H4 (cell line): ENCODE data around the gene ABCA3. TPM values are rescaled to one million over a fixed set of nuclear protein-coding genes. Genes with fewer than 3 reads are reported as not detected.
A peak's percentile ranks its signal among the peaks of the same experiment; 100 is the strongest.

Experiments used
- DNase-seq: peaks from one replicate; pipeline ENCODE4 v3.0.0-alpha.2; 2015; ENCODE audit warnings: low spot score
- total RNA-seq: library from RNA; depleted of rRNA; stranded (reverse); fragments of >200 nt; shearing (Covaris generic); gene quantifications from 2 replicates; pipeline ENCODE4 v1.2.3, GENCODE V29; 2014

The ABCA3 gene
- total RNA-seq, 1 experiment from 2014 or later = 0.25 TPM

DNA sequence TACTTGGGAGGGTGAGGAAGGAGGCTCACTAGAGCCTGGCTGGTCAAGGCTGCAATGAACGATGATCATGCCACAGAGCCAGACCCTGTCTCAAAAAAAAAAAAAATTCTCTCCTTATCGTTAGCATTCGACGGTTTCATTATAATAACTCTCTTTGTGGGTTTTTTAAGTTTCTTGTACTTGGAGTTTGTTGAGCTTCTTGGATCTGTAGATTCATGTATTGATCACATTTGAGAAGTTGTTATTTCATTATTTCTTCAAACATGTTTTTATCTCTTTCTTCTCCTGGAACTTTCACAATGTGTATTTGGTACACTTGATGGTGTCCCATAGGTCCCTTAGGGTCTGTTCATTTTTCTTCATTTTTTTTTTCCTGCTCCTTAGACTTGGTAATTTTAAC, 16.8 kb upstream of the ABCA3 start:
- no peak for DNase-seq

DNA sequence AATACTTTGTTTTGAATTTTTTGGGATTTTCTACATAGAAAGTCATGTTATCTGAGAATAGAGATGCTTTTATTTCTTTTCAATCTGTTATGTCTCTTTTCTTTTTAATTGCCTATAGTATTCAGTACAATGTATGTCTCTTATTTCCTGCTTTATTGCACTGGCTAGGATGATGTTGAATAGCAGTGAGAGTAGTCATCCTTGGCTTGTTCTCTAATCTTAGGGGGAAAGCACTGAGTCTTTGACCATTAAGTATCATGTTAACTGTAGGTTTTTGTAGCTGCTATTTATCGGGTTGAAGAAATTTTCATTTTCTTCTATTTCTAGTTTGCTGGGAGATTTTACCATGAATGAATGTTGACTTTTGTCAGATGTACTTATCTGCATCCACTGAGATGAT, 10.0 kb upstream of the ABCA3 start:
- DNase-seq = no peak

DNA sequence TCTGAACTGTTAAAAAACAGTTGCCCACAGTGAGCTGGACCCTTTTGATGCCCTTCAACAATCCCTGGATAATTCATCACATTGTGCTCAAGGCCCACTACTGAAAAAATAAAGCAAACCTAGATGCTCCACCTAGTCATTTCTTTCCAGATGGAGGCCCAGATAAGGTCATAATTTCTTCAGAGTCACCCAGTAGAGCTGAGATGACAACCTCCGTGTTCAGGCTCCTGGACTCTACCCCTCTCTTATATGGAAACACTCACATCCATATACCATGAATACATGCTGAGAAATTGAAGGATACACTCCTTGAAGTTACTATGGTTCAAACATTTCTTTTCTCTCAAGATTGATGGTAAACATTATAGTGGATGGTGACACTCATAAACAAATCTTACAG, 2.7 kb upstream of the ABCA3 start:
- DNase-seq = no peak

DNA sequence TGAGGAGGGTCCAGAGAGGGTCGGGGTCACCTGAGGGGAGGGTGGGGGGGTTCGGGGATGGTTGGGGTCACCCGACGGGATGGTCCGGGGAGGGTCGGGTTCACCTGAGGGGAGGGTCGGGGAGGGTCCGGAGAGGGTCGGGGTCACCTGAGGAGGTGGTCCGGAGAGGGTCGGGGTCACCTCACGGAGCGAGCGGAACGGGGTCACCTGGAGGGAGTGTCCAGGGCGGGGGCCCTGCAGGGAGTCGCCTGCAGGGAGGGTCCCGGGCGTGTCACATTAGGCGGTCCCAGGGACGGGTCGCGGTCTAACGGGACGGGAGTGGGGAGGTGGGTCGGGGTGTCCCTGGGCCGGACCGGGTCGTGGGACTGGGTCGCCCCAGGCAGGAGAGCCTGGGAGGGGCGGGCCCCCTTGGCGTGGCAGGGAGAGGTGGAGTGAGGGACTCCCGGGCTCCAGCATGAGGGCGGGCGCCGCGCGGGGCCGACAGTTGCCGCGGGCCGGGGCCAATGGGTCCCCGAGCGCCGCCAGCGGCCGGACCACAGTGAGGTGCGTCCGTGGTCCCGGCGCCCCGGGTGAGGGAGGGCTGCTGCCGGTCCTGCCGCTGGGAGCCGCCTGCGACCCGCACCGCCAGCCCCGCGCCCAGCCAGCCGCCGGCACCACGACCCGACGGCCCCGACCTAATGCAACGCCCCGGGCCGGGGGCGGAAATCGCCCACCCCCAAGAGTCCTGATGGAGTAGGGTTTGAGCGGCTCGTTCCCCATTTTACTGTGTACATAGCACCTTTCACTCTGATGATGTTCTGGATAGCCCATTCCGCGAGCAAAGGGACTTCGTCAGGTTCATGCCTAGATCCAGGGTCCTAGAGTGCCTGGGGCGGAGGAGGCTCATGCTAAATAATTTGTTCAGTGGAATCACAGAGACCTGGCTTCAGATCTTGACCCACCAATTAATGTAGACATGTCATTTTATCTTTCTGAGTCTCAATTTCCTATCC, 1.2 kb upstream of the ABCA3 start:
- no peak for DNase-seq

DNA sequence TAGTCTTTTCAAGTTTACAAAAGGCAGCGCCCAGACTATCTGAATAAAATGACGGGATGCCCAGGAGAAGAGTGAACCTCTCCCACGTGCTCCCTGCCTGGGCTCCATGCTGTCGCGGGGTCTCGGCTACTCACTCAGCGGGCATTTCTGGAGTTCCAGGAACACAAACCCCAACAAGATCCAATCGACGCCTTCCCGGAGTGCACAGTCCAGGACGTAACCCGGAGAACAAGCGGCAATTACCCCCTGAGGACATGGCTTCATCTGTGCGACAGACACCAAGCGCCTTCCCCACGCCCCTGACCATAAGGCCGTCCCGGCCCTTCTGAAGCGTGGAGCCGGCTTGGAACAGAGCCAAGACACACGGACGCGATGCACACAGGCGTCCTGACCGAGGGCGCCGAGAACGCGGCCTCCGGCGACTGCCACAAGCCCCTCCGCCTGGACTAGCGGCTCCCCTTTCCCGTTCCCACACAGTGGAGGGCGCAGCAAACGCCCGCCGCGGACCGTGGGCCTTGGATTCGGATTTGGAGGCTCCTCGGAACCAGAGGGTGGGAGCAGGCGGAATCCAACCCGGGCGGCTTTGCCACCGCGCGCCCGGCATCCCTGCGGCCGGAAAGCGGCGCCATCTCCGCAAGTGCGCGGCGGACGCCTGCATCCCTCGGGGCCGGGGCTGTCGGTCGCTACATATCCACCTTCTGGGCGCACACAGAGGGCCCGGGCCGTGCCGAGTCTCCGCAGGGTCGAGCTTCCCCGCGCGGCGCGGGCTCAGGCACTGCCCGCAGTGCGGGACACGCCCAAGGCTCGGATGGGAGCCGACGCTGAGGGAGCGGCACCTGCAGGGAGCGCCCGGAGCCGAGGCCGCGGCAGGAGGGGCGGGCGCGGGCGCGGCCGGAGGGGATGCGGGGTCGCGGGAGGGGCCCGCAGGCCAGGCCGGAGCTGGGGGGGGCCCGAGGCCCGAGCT, 725 bp downstream of the ABCA3 start:
- no peak for DNase-seq

DNA sequence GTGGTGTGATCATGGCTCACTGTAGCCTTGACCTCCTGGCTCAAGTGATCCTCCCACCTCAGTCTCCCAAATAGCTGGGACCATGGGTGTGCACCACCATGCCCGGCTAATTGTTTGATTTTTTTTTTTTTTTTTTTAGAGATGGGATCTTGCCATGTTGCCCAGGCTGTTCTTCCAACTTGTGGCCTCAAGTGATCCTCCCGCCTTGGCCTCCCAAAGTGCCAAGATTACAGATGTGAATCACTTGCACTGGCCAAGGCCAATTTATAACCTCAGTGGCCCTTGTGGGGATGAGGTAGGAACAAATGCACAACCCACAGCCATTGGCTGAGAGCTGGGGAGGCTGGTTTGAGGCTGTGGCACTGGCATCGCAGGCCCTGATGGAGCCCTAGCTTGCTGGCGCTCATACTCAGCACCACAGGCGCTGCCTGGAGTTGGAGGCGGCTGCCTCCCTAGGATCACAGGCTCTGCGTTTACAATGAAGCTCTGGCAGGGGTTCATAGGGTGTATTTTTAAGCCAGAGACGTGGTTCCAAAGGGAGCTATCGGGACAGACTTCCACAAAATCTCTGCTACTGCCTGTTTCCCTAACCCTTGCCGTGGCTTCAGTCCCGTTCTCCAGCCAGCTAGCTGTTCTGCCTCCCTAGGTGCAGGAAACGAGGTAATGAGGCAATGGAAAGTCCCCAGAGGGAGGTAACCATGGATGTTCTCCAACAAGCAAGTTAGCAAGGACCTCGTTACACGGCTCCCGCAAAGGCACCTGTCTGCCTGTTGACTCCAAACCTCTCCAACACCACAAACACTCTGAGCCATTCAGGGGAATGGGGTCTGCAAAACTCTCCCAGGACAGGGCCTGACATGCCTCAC, 2.9 kb downstream of the ABCA3 start:
- no peak for DNase-seq

DNA sequence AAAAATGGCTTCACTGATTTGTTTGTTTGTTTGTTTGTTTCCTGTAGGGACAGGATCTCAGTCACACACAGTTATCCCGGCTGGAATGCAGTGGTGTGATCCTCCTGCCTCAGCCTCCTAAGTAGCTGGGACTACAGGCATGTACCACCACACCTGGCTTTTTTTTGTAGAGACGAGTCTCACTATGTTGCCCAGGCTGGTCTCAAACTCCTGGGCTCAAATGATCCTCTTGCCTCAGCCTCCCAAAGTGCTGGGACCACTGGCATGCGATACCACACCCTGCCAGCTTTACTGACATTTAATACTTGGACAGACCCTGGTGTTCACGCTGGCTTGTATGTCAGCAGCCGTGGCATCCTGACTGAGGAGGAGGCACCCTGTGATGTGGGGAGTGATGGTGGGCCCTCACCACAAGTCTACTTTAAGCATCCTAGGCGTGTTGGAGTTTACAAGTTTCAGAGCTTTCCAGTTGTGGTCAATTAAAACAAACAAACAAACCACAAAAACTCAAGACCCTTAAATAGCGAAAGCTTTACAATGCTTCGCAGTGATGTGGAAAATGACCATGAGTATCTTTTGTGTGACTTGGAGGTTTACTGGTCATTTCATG, 5.1 kb downstream of the ABCA3 start:
- DNase-seq = peak; percentile 52

DNA sequence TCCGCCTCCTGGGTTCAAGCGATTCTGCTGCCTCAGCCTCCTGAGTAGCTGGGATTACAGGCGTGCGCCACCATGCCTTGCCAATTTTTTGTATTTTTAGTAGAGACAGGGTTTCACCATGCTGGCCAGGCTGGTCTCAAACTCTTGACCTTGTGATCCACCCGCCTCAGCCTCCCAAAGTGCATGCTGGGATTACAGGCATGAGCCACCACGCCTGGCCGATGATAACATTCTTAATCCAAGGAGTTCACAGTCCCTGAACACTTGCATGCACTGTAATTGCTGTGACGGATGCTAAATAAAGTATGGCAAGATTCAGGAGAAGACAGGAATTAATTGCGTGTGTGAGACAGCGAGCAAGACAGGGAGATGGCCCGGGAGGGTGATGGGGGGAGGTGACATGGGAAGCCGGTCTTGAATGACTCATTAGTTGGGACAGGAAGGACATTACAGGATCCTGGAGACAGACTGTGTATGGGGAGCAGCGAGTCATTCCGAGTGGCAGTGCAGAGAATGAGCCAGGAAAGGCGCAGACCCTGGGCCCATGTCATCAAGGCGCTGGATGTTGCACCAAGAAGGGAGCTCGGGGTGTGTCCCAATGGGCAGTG, 6.7 kb downstream of the ABCA3 start:
- DNase-seq = peak; percentile 43

DNA sequence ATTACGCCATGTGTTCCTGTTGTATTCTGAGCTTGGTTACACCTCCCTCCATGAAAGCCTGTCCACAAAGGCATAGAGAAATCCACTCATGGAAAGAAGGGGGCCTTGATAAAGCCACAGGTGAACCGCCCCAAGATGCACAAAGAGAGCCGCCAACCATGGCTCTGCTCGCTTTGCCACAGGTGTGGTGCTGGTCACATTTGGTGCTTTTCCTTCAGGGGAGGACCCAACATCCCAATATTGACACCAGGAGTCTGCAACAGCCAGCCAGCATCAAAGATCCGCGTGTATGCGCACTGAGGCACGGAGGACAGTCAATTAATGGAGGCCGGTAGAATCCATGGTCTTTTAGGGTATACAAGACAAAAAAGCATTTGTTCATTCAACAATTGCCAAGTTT, 7.3 kb downstream of the ABCA3 start:
- DNase-seq = no peak

DNA sequence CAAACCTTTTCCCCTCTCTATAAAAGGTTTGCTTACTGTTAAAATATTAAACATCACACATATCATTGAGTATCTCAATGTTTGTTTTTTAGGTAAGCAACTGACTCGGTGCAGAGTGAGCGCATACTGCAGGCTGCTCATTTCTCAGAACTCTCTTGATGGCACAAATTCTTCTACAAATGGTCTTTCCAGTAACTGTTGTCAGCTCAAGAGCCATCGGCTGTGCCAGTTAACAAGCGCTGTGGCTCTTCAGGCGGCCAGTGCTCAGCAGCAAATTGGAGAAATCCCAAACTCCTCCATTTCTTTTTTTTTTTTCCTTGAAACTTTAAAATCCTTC, 8.6 kb downstream of the ABCA3 start:
- no peak for DNase-seq

DNA sequence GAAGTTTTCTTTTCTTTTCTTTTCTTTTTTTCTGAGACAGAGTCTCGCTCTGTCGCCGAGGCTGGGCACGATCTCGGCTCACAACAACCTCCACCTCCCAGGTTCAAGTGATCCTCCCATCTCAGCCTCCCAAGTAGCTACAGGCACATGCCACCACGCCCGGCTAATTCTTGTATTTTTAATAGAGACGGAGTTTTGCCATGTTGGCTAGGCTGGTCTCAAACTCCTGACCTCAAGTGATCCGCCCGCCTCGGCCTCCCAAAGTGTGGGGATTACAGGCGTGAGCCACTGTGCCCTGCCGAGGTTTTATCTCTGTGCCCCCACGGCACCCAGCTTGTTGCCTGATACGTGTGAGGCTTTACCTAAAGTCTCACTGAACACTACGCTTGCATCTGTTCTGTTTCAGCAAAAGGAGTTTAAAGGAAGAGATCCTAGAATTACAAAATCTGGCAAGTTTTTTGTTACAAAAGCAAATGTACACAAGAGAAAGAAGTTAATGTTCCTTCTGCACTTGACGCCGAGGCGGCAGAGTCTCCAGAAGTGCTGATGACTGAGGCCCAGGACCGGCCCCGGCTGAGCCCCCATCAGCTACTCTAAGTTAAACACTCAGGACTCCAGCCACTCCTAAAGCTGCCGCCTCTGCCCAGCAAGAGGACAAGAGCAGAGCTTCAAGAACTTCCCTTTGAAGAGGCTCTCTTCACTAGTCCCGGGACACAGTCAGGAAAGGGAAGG, 9.2 kb downstream of the ABCA3 start:
- DNase-seq = no peak

DNA sequence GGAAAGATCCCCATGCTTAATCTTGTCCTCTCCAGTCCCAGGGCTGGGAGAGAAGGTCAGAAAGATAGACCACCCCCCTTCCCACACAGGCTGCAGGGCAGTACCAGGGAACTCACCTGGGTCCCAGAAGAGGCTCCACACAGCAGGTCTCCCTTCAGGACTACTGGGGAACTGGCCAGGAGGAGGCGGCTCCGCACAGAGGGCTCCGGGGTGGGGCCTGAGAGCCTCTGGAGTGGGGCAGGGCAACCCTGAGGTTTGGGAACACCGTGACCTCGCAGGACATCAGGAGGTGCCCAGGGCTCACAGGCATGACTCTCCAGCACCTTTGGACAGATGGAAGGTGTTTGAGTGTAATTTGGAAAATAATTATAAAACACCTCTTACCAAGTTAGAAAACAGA, 11.0 kb downstream of the ABCA3 start:
- DNase-seq = no peak

DNA sequence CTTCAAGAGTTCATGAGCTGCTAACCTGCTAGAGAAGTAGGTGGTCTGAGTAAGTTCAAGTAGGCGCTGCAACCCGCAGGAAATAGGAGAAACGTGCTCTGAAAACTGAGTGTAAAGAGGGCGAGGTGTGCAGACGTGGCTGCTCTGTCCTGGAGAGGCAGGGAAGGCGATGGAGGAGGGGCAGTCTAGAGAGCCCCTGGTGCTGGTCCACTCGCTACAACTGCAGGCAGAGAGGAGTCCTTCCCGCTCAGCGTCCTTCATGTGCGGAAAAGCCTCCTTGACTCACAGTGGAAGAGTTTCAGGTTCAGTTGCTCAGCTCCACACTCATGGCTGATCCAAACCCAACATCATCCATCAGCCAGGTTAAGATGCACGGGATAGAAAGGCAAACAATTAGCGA, 12.1 kb downstream of the ABCA3 start:
- no peak for DNase-seq

DNA sequence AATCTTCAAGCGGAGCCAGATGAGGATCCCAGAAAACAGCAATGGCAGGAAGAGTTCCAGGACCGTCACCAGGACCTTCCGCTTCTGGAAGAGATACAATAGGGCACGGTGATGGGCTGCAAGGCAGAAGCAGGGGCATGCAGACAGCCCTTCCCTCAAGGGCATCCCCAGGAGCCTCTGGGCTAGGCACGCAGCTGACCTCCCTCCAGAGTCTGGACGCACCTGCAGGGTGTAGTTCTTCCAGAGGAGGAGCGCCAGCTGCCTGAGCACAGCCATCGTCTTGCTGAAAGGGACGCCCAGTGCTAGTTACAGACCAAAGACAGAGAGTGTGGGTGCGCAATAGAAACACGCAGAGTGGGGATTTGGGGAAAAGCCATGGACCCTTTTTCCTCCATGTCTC, 14.3 kb downstream of the ABCA3 start:
- DNase-seq = no peak

DNA sequence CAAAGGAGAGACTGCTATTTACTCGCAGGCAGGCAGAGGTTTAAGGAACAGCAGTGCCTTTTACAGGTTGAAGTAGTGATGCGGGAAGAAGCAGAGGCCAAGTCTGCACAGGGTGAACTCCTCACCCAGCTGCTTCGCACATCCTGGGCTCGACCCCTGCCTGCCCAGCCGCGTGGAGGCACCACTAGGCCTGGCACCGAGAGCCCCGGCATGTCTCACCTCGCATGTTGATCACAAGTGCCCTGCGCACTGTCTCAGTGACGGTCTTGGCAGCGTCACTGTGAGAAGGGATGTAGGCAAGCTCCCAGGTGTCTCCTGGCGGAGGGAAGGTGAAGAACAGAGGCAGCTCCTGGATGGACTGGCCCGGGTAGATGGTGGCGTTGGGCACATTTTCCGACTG, 14.7 kb downstream of the ABCA3 start:
- DNase-seq = no peak

DNA sequence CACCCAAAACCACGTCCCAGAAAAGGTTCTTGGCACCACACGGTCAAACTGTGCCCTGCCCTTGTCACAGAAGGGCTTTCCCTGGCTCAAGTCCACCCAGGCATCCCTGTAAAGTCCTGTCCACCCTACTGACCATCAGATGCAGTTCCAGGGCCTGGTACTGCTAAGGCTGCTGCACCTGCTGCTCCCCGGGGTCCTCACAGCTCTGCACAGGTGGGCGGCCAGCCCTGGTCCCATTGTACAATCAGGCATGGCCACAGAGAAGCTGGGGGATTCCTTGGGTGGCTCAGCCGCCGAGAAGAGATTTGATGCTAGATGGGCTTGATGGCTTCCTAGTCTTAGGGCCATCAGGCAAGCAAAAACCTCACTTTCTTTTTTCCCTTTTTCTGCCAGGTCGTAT, 15.3 kb downstream of the ABCA3 start:
- no peak for DNase-seq

DNA sequence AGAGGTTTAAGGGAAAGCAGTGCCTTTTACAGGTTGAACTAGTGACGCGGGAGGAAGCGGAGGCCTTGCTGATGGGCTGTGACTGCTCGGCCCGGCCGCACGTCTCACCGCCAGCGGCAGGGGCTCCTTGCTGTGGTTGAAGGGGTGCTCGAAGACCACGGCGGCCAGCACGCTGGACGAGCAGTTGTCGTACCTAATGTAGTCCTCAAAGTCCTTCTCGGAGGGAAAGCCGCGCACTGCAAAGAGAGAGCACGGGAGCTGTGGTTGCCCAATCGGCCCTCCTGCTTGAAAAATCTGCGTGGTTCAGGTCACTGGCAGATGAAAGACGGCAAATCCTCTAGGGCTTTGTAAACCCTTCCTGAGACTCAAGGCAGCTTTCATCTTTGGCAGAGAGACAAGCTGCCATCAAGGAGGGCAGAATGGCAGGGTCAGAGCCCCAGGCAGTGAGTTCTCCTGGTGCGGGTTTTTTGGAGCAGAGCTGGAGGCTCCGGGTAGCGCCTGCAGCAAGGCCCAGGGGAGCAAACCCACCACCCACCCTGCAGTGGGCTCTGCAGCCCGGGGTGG, 16.1 kb downstream of the ABCA3 start:
- no peak for DNase-seq

DNA sequence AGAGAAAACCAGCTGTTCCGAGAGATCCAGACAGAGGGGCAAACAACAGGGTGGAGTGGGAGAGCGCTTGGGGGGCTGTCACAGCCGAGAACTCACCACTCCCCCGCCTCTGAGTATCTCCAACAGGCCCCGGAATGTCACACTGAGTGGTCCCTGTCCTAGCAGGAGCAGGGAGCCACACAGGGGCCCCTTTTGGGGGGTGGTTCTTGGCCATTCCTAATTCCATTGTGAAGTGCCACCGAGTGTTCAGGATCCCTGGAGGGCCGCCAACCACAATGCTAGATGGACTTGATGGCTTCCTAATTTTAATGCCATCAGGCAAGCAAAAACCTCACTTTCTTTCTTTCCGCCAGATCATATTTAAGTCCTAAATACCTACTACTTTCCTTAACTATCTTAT, 16.8 kb downstream of the ABCA3 start:
- no peak for DNase-seq

DNA sequence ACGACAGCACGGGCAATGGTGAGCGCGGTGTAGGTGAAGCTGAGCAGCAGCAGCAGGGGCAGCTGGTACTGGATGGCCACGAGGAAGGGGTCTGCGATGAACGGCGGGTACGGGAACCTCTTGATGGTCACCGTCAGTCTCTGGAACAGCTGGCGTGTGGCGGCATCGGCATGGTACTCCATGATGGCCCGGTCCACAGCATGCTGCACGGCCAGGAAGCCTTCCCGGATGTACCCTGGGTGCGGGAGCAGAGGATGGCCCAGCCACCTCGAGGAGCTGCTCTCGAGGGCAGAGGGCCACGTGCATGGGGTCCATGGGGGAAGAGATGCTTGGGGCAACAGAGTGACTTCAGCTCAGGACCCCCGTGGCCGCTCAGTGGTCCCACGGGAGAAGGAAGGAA, 20.9 kb downstream of the ABCA3 start:
- DNase-seq = no peak
